H9 (cell line): ENCODE measurements around the gene ATP11B. TPM values are rescaled to one million over a fixed set of nuclear protein-coding genes. Genes with fewer than 3 reads are reported as not detected.
A peak's percentile ranks its signal among the peaks of the same experiment; 100 is the strongest.

ENCODE experiments used
- DNase-seq: peaks from one replicate; pipeline ENCODE4 v3.0.0-alpha.2; 2017
- H2AFZ ChIP-seq: one replicate; pipeline ENCODE4 v1.6.1; 2013; ENCODE audit warnings: mild to moderate bottlenecking, low read length, control low read depth, moderate library complexity
- H2AK5ac ChIP-seq: 2 replicates; pipeline ENCODE4 v1.6.1; 2013; ENCODE audit warnings: low read length, control low read depth, mixed read lengths; ENCODE audit not compliant: insufficient read length
- H2BK120ac ChIP-seq: one replicate; pipeline ENCODE4 v1.6.1; 2013; ENCODE audit warnings: low read depth, mild to moderate bottlenecking, low read length, control low read depth, inconsistent platforms; ENCODE audit not compliant: poor library complexity, severe bottlenecking
- H2BK12ac ChIP-seq: 2 replicates; pipeline ENCODE4 v1.6.1; 2013; ENCODE audit warnings: low read length, control low read depth, mixed read lengths, low read depth; ENCODE audit not compliant: insufficient read length
- H2BK15ac ChIP-seq: 2 replicates; pipeline ENCODE4 v1.6.1; 2013; ENCODE audit warnings: low read depth, low read length, control low read depth
- H2BK20ac ChIP-seq: one replicate; pipeline ENCODE4 v1.6.1; 2013; ENCODE audit warnings: low read depth, mild to moderate bottlenecking, low read length, control low read depth, inconsistent platforms; ENCODE audit not compliant: poor library complexity, severe bottlenecking
- H2BK5ac ChIP-seq: 2 replicates; pipeline ENCODE4 v1.6.1; 2013; ENCODE audit warnings: low read length, control low read depth, mixed read lengths; ENCODE audit not compliant: insufficient read length
- H3K14ac ChIP-seq: 2 replicates; pipeline ENCODE4 v1.6.1; 2013; ENCODE audit warnings: low read length, control low read depth; ENCODE audit not compliant: insufficient read depth
- H3K18ac ChIP-seq: 2 replicates; pipeline ENCODE4 v1.6.1; 2013; ENCODE audit warnings: low read depth, mild to moderate bottlenecking, mixed read lengths, low read length, control low read depth; ENCODE audit not compliant: insufficient read length
- H3K23ac ChIP-seq: 2 replicates; pipeline ENCODE4 v1.6.1; 2013; ENCODE audit warnings: low read length, control low read depth, mixed read lengths, low read depth; ENCODE audit not compliant: insufficient read length
- H3K23me2 ChIP-seq: 2 replicates; pipeline ENCODE4 v1.6.1; 2013; ENCODE audit warnings: low read depth, mild to moderate bottlenecking, mixed read lengths, low read length, control low read depth; ENCODE audit not compliant: insufficient read length, poor library complexity, severe bottlenecking
- H3K27ac ChIP-seq: 2 replicates; pipeline ENCODE4 v1.5.1; 2013; ENCODE audit warnings: low read length, control low read depth, mixed read lengths, low read depth; ENCODE audit not compliant: insufficient read length
- H3K27me3 ChIP-seq: 2 replicates; pipeline ENCODE4 v1.6.1; 2013; ENCODE audit warnings: low read length, control low read depth, inconsistent platforms; ENCODE audit not compliant: insufficient read depth
- H3K4ac ChIP-seq: 2 replicates; pipeline ENCODE4 v1.6.1; 2013; ENCODE audit warnings: low read depth, mild to moderate bottlenecking, control low read depth, inconsistent platforms, low read length, moderate library complexity
- H3K4me1 ChIP-seq: 2 replicates; pipeline ENCODE4 v1.6.1; 2013; ENCODE audit warnings: low read length, control low read depth, inconsistent platforms; ENCODE audit not compliant: insufficient read depth
- H3K4me2 ChIP-seq: 2 replicates; pipeline ENCODE4 v1.6.1; 2013; ENCODE audit warnings: low read length, control low read depth, mixed read lengths; ENCODE audit not compliant: insufficient read length, insufficient read depth
- H3K56ac ChIP-seq: 2 replicates; pipeline ENCODE4 v1.6.1; 2013; ENCODE audit warnings: low read depth, mild to moderate bottlenecking, mixed read lengths, low read length, control low read depth; ENCODE audit not compliant: insufficient read length
- H3K79me1 ChIP-seq: 2 replicates; pipeline ENCODE4 v1.6.1; 2013; ENCODE audit warnings: low read depth, mild to moderate bottlenecking, moderate library complexity, low read length, control low read depth, inconsistent platforms; ENCODE audit not compliant: insufficient read depth, poor library complexity, severe bottlenecking
- H3K79me2 ChIP-seq: 2 replicates; pipeline ENCODE4 v1.6.1; 2013; ENCODE audit warnings: low read length, control low read depth, inconsistent platforms; ENCODE audit not compliant: insufficient read depth
- H3K9ac ChIP-seq: 2 replicates; pipeline ENCODE4 v1.6.1; 2013; ENCODE audit warnings: low read length, control low read depth, mixed read lengths; ENCODE audit not compliant: insufficient read length; ENCODE audit errors: extremely low read depth
- H3K9me3 ChIP-seq: one replicate; pipeline ENCODE4 v1.6.1; 2013; ENCODE audit warnings: low read depth, low read length, inconsistent platforms; ENCODE audit not compliant: control insufficient read depth
- H3T11ph ChIP-seq: one replicate; pipeline ENCODE4 v1.6.1; 2013; ENCODE audit warnings: mild to moderate bottlenecking, low read length, control low read depth, inconsistent platforms
- H4K20me1 ChIP-seq: one replicate; pipeline ENCODE4 v1.6.1; 2013; ENCODE audit not compliant: control insufficient read depth, insufficient read length, insufficient read depth
- H4K5ac ChIP-seq: 2 replicates; pipeline ENCODE4 v1.6.1; 2013; ENCODE audit warnings: low read depth, mild to moderate bottlenecking, mixed read lengths, low read length, control low read depth; ENCODE audit not compliant: insufficient read length
- H4K8ac ChIP-seq: replicated peaks from 2 replicates; pipeline ENCODE4 v1.6.1; 2013; ENCODE audit warnings: low read length, control low read depth, mixed read lengths, low read depth; ENCODE audit not compliant: insufficient read length
- H4K91ac ChIP-seq: 2 replicates; pipeline ENCODE4 v1.6.1; 2013; ENCODE audit warnings: low read depth, mild to moderate bottlenecking, moderate library complexity, mixed read lengths, low read length, control low read depth; ENCODE audit not compliant: insufficient read length
- H3K27ac Mint-ChIP-seq, 3 experiments: 2 replicates in 2 of 3; 3 replicates in 1 of 3; pipeline ENCODE4 v1.8.0; 2020 to 2021; ENCODE audit warnings: mixed read lengths in 3 of 3, mild to moderate bottlenecking in 1 of 3, moderate library complexity in 1 of 3
- H3K27me3 Mint-ChIP-seq: 2 replicates; pipeline ENCODE4 v1.8.0; 2021; ENCODE audit warnings: low read depth, mild to moderate bottlenecking, moderate library complexity, mixed read lengths
- H3K36me3 Mint-ChIP-seq, 3 experiments: 2 replicates in 2 of 3; 3 replicates in 1 of 3; pipeline ENCODE4 v1.8.0; 2020 to 2021; ENCODE audit warnings: low read depth in 3 of 3, mixed read lengths in 3 of 3; ENCODE audit not compliant: insufficient read depth in 1 of 3
- H3K4me1 Mint-ChIP-seq, 2 experiments: 2 replicates each; pipeline ENCODE4 v1.8.0; 2020; ENCODE audit warnings: mixed read lengths in 2 of 2
- H3K4me3 Mint-ChIP-seq, 2 experiments: 2 replicates in 1 of 2; 3 replicates in 1 of 2; pipeline ENCODE4 v1.8.0; 2020 to 2021; ENCODE audit warnings: mild to moderate bottlenecking in 2 of 2, mixed read lengths in 2 of 2, moderate library complexity in 1 of 2
- H3K9me3 Mint-ChIP-seq, 2 experiments: 2 replicates in 1 of 2; 3 replicates in 1 of 2; pipeline ENCODE4 v1.8.0; 2020; ENCODE audit warnings: mild to moderate bottlenecking in 2 of 2, mixed read lengths in 2 of 2, moderate library complexity in 1 of 2
- total RNA-seq: library from RNA; stranded (reverse); gene quantifications from 2 replicates; pipeline ENCODE4 v1.2.1, GENCODE V29; 2021
- TF ChIP-seq, protein P1 (sequence below): fragments of 200-600 bp; sonication (generic); conservative IDR thresholded peaks from 3 replicates; pipeline ENCODE4 v1.8.0; 2021; ENCODE audit warnings: antibody characterized with exemption, mild to moderate bottlenecking

The ATP11B gene
- total RNA-seq, 1 experiment from 2014 or later: 30.0 TPM

DNA sequence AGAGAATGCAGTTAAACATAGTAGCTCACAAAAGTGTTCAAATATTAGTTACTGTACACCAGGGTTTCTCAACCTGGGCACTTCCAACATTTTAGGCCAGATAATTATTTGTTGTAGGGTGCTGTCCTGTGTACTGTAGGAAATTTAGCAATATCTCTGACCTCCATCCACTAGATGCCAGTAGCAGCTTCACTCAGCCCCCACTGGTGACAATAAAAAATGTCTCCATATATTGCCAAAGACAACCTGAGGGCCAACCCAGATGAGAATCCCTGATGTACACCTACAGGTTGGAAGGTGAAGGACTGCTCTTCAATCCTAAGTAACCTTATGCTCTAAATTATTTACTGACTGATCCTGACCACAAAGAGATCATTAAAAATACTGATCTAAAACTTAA is 154.6 kb downstream of the ATP11B start:
- Histone ChIP-seq H3K56ac (no peak overlapping the region), H3K79me1 (no peaks in the 10 kb centered on the region), H4K91ac (no peak overlapping the region), H3K27me3 (no peaks in the 10 kb centered on the region), H3K9ac (no peak overlapping the region), H2BK5ac (no peak overlapping the region), H3K79me2 (no peaks in the 10 kb centered on the region), H2BK12ac (no peak overlapping the region), H3K14ac (no peak overlapping the region), H3K23me2 (no peaks in the 10 kb centered on the region), H3K9me3 (no peaks in the 10 kb centered on the region), H4K20me1 (no peaks in the 10 kb centered on the region), H3K4ac (no peak overlapping the region), H2AFZ (no peak overlapping the region), H3K4me1 (no peaks in the 10 kb centered on the region; the same call in 1 of the 2 replicates), H4K5ac (no peak overlapping the region), H2BK20ac (no peak overlapping the region), H3K18ac (no peak overlapping the region), H3K23ac (no peak overlapping the region), H2BK15ac (no peak overlapping the region), H3T11ph (no peak overlapping the region), H3K27ac (no peak overlapping the region), H4K8ac (no peak overlapping the region), H2BK120ac (no peak overlapping the region), H3K4me2 (no peak overlapping the region), H2AK5ac (no peak overlapping the region)
- no peak for DNase-seq
- Mint-ChIP-seq H3K36me3 (peaks cover 26 to 55% (median 46%) of the 10 kb centered on the region in 3 experiments), H3K27ac (peak overlapping the region in 1 of 3 experiments; percentile 88; a peak in 2 of 7 replicates), H3K4me3 (no peak overlapping the region), H3K9me3 (peaks cover 3 to 7% of the 10 kb centered on the region in 2 experiments; a peak in 3 of 5 replicates), H3K27me3 (no peaks in the 10 kb centered on the region), H3K4me1 (peaks cover 21 to 23% of the 10 kb centered on the region in 2 experiments)
- TF ChIP-seq, protein P1, sequence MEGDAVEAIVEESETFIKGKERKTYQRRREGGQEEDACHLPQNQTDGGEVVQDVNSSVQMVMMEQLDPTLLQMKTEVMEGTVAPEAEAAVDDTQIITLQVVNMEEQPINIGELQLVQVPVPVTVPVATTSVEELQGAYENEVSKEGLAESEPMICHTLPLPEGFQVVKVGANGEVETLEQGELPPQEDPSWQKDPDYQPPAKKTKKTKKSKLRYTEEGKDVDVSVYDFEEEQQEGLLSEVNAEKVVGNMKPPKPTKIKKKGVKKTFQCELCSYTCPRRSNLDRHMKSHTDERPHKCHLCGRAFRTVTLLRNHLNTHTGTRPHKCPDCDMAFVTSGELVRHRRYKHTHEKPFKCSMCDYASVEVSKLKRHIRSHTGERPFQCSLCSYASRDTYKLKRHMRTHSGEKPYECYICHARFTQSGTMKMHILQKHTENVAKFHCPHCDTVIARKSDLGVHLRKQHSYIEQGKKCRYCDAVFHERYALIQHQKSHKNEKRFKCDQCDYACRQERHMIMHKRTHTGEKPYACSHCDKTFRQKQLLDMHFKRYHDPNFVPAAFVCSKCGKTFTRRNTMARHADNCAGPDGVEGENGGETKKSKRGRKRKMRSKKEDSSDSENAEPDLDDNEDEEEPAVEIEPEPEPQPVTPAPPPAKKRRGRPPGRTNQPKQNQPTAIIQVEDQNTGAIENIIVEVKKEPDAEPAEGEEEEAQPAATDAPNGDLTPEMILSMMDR: no peak; the same call in 2 of the 3 replicates
